ENCODE measurements around the gene NFIA.

The NFIA gene

GRCh38 chr1:61334718-61335589 lies 252.6 kb downstream of the NFIA start:
- no peak for DNase-seq (ENCODE audit: low read depth)

GRCh38 chr1:61337037-61337436 lies 254.7 kb downstream of the NFIA start:
- DNase-seq (ENCODE audit: low read depth): no peak

GRCh38 chr1:61337441-61337951 lies 255.1 kb downstream of the NFIA start:
- DNase-seq (ENCODE audit: low read depth): no peak

- peak; percentile 70 for DNase-seq (ENCODE audit: low read depth)
Measured at GRCh38 chr1:61337981-61338848, 255.9 kb downstream of the NFIA start.

GRCh38 chr1:61338899-61339298 lies 256.5 kb downstream of the NFIA start:
- no peak for DNase-seq (ENCODE audit: low read depth)

- DNase-seq (ENCODE audit: low read depth): no peak
Measured at GRCh38 chr1:61341426-61341825, 259.1 kb downstream of the NFIA start.

- no peak for DNase-seq (ENCODE audit: low read depth)
Measured at GRCh38 chr1:61343734-61344420, 261.5 kb downstream of the NFIA start.

- DNase-seq (ENCODE audit: low read depth): no peak
Measured at GRCh38 chr1:61344696-61345095, 262.3 kb downstream of the NFIA start.

GRCh38 chr1:61348025-61348665 lies 265.8 kb downstream of the NFIA start:
- DNase-seq (ENCODE audit: low read depth): no peak

GRCh38 chr1:61352845-61353435 lies 270.6 kb downstream of the NFIA start:
- DNase-seq (ENCODE audit: low read depth): no peak

- DNase-seq (ENCODE audit: low read depth): no peak
Measured at GRCh38 chr1:61353797-61354406, 271.5 kb downstream of the NFIA start.

- DNase-seq (ENCODE audit: low read depth): no peak
Measured at GRCh38 chr1:61356016-61356415, 273.7 kb downstream of the NFIA start.

GRCh38 chr1:61356995-61357394 lies 274.6 kb downstream of the NFIA start:
- DNase-seq (ENCODE audit: low read depth): no peak

GRCh38 chr1:61357539-61357938 lies 275.2 kb downstream of the NFIA start:
- no peak for DNase-seq (ENCODE audit: low read depth)

- no peak for DNase-seq (ENCODE audit: low read depth)
Measured at GRCh38 chr1:61358770-61359455, 276.6 kb downstream of the NFIA start.

- no peak for DNase-seq (ENCODE audit: low read depth)
Measured at GRCh38 chr1:61361931-61362330, 279.6 kb downstream of the NFIA start.

GRCh38 chr1:61362351-61362750 lies 280.0 kb downstream of the NFIA start:
- no peak for DNase-seq (ENCODE audit: low read depth)

GRCh38 chr1:61368366-61368765 lies 286.0 kb downstream of the NFIA start:
- DNase-seq (ENCODE audit: low read depth): no peak

GRCh38 chr1:61368876-61369275 lies 286.5 kb downstream of the NFIA start:
- no peak for DNase-seq (ENCODE audit: low read depth)

GRCh38 chr1:61370177-61370912 lies 288.0 kb downstream of the NFIA start:
- no peak for DNase-seq (ENCODE audit: low read depth)
